Measurements from ENCODE around the gene CAMSAP1. TPM values are rescaled to one million over a fixed set of nuclear protein-coding genes. Genes with fewer than 3 reads are reported as not detected.

CAMSAP1 gene
- total and polyA plus RNA-seq, 2 donors (not counting 1 experiment from before 2014, with no cell fraction given), result 6.6 to 31.0 TPM

- POLR2A ChIA-PET, result no interaction called here
- ATAC-seq (ENCODE audit: low read depth), result no peak
These were observed 102.5 kb downstream of the CAMSAP1 start for GRCh38 chr9:135804581-135805421.

More at GRCh38 chr9:135804581-135805421, 102.5 kb downstream of the CAMSAP1 start:
- no peak overlapping the region for H2AFZ ChIP-seq (ENCODE audit: insufficient read depth, low read depth, low read length, poor library complexity, severe bottlenecking)
- H3K27ac Mint-ChIP-seq, result no peak overlapping the region
- H3K9me3 ChIP-seq (ENCODE audit: control extremely low read depth in 1 of 3, control insufficient read depth in 2 of 3, insufficient read depth in 1 of 3, low read length in 2 of 3), result peaks cover 0 to 3% (median 0%) of the 10 kb centered on the region in 3 donors
- no peaks in the 10 kb centered on the region for H3K27me3 Mint-ChIP-seq
- peaks cover 2 to 5% of the 10 kb centered on the region in 2 experiments for H3K36me3 ChIP-seq (replicated peaks in 1 of 2; ENCODE audit: control extremely low read depth in 1 of 2, control insufficient read depth in 1 of 2, extremely low read depth in 1 of 2, insufficient read depth in 2 of 2, low read length in 1 of 2)
- H3K9ac ChIP-seq (ENCODE audit: low read length), result no peak overlapping the region
- WGBS (ENCODE audit: insufficient coverage), result 93% methylated on average over 20 of the region's 24 CpGs
- H3K27me3 ChIP-seq (replicated peaks in 1 of 4; ENCODE audit: control extremely low read depth in 1 of 4, control insufficient read depth in 3 of 4, insufficient read depth in 4 of 4, low read length in 3 of 4), result no peaks in the 10 kb centered on the region
- no peaks in the 10 kb centered on the region for H3K9me3 Mint-ChIP-seq (ENCODE audit: insufficient read depth)
- TF ChIP-seq CTCF (IDR thresholded peaks at IDR 0.05) (no peak), EZH2 (IDR thresholded peaks at IDR 0.05; ENCODE audit: borderline replicate concordance, insufficient read depth, low read depth, low read length, poor library complexity, severe bottlenecking) (no peak)
- H3K4me2 ChIP-seq (replicated peaks; ENCODE audit: low read depth, low read length, poor library complexity, severe bottlenecking), result no peak overlapping the region
- CTCF ChIA-PET, result no interaction called here
- intact Hi-C loops (cut with micrococcal nuclease), result no loop called here
- H3K4me1 Mint-ChIP-seq, result no peaks in the 10 kb centered on the region
- no peaks in the 10 kb centered on the region for H3K79me2 ChIP-seq (ENCODE audit: control insufficient read depth, insufficient read depth, low read length)
- H3K4me3 Mint-ChIP-seq, result no peak overlapping the region
- H3K4me3 ChIP-seq (ENCODE audit: control extremely low read depth in 1 of 5, extremely low read depth in 1 of 5, insufficient read depth in 1 of 5, low read depth in 2 of 5, low read length in 4 of 5), result no peak overlapping the region
- no peaks in the 10 kb centered on the region for H4K20me1 ChIP-seq (ENCODE audit: control insufficient read depth, insufficient read depth, low read length, poor library complexity, severe bottlenecking)
- H3K4me1 ChIP-seq (ENCODE audit: control insufficient read depth in 2 of 2, insufficient read depth in 2 of 2, low read length in 2 of 2), result no peaks in the 10 kb centered on the region
- no peak for DNase-seq
- no peak overlapping the region for H3K27ac ChIP-seq (ENCODE audit: low read length in 2 of 2)
